Thyroid gland (tissue), 4 donors: ENCODE results near the gene MRPL48.

Source experiments
- POLR2A ChIP-seq, 2 donors: fragments of 450-650 bp; IDR thresholded peaks; one replicate each; pipeline ENCODE4 v1.6.1; 2017; ENCODE audit warnings: antibody characterized with exemption in 2 of 2, mild to moderate bottlenecking in 2 of 2, moderate library complexity in 1 of 2
- TF ChIP-seq, protein P1 (sequence below), 6 experiments: fragments of 200-600 bp in 3 of 6; fragments of 450-650 bp in 3 of 6; sonication (generic) in 3 of 6; IDR thresholded peaks; one replicate each; pipeline ENCODE4 v1.5.1; 2016 to 2019; ENCODE audit warnings: antibody characterized with exemption in 6 of 6, mild to moderate bottlenecking in 2 of 6, inconsistent platforms in 1 of 6, moderate library complexity in 1 of 6

DNA sequence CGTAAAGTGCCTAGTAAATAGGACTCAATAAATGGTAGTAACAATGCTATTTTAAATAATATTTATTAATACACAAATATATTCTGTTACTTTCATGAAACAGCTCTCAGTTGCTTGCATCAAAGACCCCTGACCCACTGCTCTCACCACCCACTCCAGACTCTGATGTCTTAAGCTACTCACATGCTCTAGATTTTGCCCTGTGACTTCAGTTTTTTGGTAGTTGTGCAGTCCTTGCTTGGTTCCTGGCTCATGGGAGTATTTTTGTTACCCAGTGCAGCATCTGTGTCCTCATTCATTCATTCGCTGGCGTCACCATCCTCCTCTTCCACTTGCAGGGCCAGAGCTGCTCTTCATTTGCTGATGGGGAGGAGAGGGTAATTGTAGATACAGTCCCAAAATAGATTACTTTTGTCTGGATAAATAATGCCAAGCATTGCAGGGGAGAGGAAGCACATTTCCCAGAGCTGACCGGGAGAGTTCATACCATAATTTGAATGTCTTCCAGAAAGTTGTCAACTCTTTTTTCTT lies 12.7 kb downstream of the MRPL48 start:
- TF ChIP-seq, protein P1, sequence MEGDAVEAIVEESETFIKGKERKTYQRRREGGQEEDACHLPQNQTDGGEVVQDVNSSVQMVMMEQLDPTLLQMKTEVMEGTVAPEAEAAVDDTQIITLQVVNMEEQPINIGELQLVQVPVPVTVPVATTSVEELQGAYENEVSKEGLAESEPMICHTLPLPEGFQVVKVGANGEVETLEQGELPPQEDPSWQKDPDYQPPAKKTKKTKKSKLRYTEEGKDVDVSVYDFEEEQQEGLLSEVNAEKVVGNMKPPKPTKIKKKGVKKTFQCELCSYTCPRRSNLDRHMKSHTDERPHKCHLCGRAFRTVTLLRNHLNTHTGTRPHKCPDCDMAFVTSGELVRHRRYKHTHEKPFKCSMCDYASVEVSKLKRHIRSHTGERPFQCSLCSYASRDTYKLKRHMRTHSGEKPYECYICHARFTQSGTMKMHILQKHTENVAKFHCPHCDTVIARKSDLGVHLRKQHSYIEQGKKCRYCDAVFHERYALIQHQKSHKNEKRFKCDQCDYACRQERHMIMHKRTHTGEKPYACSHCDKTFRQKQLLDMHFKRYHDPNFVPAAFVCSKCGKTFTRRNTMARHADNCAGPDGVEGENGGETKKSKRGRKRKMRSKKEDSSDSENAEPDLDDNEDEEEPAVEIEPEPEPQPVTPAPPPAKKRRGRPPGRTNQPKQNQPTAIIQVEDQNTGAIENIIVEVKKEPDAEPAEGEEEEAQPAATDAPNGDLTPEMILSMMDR (IDR thresholded peaks at IDR 0.05): no peak
- TF ChIP-seq POLR2A (IDR thresholded peaks at IDR 0.05): no peak
